ENCODE data around the gene ADH6.

ADH6 gene

GRCh38 chr4:99215521-99215920 is 3.5 kb downstream of the ADH6 start:
- no peaks in the 10 kb centered on the region for H3K27me3 ChIP-seq (ENCODE audit: control insufficient read depth, insufficient read depth, low read length)
- DNase-seq (ENCODE audit: low read depth, low spot score): no peak
- no peaks in the 10 kb centered on the region for H3K4me1 ChIP-seq (ENCODE audit: control insufficient read depth, insufficient read depth, low read length)
- H3K36me3 ChIP-seq (ENCODE audit: control insufficient read depth, insufficient read depth, low read length): no peaks in the 10 kb centered on the region
- H3K9me3 ChIP-seq (ENCODE audit: control insufficient read depth, insufficient read depth, low read length): no peaks in the 10 kb centered on the region
- H3K4me3 ChIP-seq (ENCODE audit: low read length): no peak overlapping the region
- WGBS (ENCODE audit: insufficient coverage, insufficient read length): no CpG with 5 or more reads among the region's 3 CpGs
- H3K27ac ChIP-seq (ENCODE audit: low read length): no peak overlapping the region

GRCh38 chr4:99210789-99211188 is 8.3 kb downstream of the ADH6 start:
- no peaks in the 10 kb centered on the region for H3K27me3 ChIP-seq (ENCODE audit: control insufficient read depth, insufficient read depth, low read length)
- no peaks in the 10 kb centered on the region for H3K36me3 ChIP-seq (ENCODE audit: control insufficient read depth, insufficient read depth, low read length)
- DNase-seq (ENCODE audit: low read depth, low spot score): no peak
- H3K4me3 ChIP-seq (ENCODE audit: low read length): no peak overlapping the region
- H3K4me1 ChIP-seq (ENCODE audit: control insufficient read depth, insufficient read depth, low read length): no peaks in the 10 kb centered on the region
- no peaks in the 10 kb centered on the region for H3K9me3 ChIP-seq (ENCODE audit: control insufficient read depth, insufficient read depth, low read length)
- no peak overlapping the region for H3K27ac ChIP-seq (ENCODE audit: low read length)

GRCh38 chr4:99209671-99210070 is 9.4 kb downstream of the ADH6 start:
- no peak for DNase-seq (ENCODE audit: low read depth, low spot score)
- no peak overlapping the region for H3K27ac ChIP-seq (ENCODE audit: low read length)
- H3K9me3 ChIP-seq (ENCODE audit: control insufficient read depth, insufficient read depth, low read length): no peaks in the 10 kb centered on the region
- H3K4me1 ChIP-seq (ENCODE audit: control insufficient read depth, insufficient read depth, low read length): no peaks in the 10 kb centered on the region
- no peaks in the 10 kb centered on the region for H3K36me3 ChIP-seq (ENCODE audit: control insufficient read depth, insufficient read depth, low read length)
- WGBS (ENCODE audit: insufficient coverage, insufficient read length): no CpG with 5 or more reads among the region's 1 CpG
- no peaks in the 10 kb centered on the region for H3K27me3 ChIP-seq (ENCODE audit: control insufficient read depth, insufficient read depth, low read length)
- H3K4me3 ChIP-seq (ENCODE audit: low read length): no peak overlapping the region

- no peaks in the 10 kb centered on the region for H3K36me3 ChIP-seq (ENCODE audit: control insufficient read depth, insufficient read depth, low read length)
- H3K27me3 ChIP-seq (ENCODE audit: control insufficient read depth, insufficient read depth, low read length): no peaks in the 10 kb centered on the region
- no peak overlapping the region for H3K27ac ChIP-seq (ENCODE audit: low read length)
- H3K4me3 ChIP-seq (ENCODE audit: low read length): no peak overlapping the region
- WGBS (ENCODE audit: insufficient coverage, insufficient read length): no CpG with 5 or more reads among the region's 2 CpGs
- DNase-seq (ENCODE audit: low read depth, low spot score): no peak
- H3K9me3 ChIP-seq (ENCODE audit: control insufficient read depth, insufficient read depth, low read length): no peaks in the 10 kb centered on the region
- no peaks in the 10 kb centered on the region for H3K4me1 ChIP-seq (ENCODE audit: control insufficient read depth, insufficient read depth, low read length)
Observed at GRCh38 chr4:99208719-99209075, 10.3 kb downstream of the ADH6 start.

- WGBS (ENCODE audit: insufficient coverage, insufficient read length): 100% methylated on average over 3 of the region's 10 CpGs
- H3K4me1 ChIP-seq (ENCODE audit: control insufficient read depth, insufficient read depth, low read length): no peaks in the 10 kb centered on the region
- DNase-seq (ENCODE audit: low read depth, low spot score): no peak
Observed at GRCh38 chr4:99207911-99208718, 10.9 kb downstream of the ADH6 start.

GRCh38 chr4:99207069-99207743 is 11.8 kb downstream of the ADH6 start:
- Histone ChIP-seq H3K9me3 (ENCODE audit: control insufficient read depth, insufficient read depth, low read length) (no peaks in the 10 kb centered on the region), H3K27me3 (ENCODE audit: control insufficient read depth, insufficient read depth, low read length) (no peaks in the 10 kb centered on the region), H3K4me3 (ENCODE audit: low read length) (no peak overlapping the region), H3K27ac (ENCODE audit: low read length) (no peak overlapping the region), H3K4me1 (ENCODE audit: control insufficient read depth, insufficient read depth, low read length) (no peaks in the 10 kb centered on the region), H3K36me3 (ENCODE audit: control insufficient read depth, insufficient read depth, low read length) (no peaks in the 10 kb centered on the region)
- DNase-seq (ENCODE audit: low read depth, low spot score): no peak
- WGBS (ENCODE audit: insufficient coverage, insufficient read length): no CpG with 5 or more reads among the region's 4 CpGs

More at GRCh38 chr4:99207911-99208718, 10.9 kb downstream of the ADH6 start:
- H3K9me3 ChIP-seq (ENCODE audit: control insufficient read depth, insufficient read depth, low read length): no peaks in the 10 kb centered on the region
- H3K27ac ChIP-seq (ENCODE audit: low read length): no peak overlapping the region
- no peaks in the 10 kb centered on the region for H3K36me3 ChIP-seq (ENCODE audit: control insufficient read depth, insufficient read depth, low read length)
- H3K27me3 ChIP-seq (ENCODE audit: control insufficient read depth, insufficient read depth, low read length): no peaks in the 10 kb centered on the region
- no peak overlapping the region for H3K4me3 ChIP-seq (ENCODE audit: low read length)

- H3K9me3 ChIP-seq (ENCODE audit: control insufficient read depth, insufficient read depth, low read length): no peaks in the 10 kb centered on the region
- DNase-seq (ENCODE audit: low read depth, low spot score): no peak
- no CpG with 5 or more reads among the region's 5 CpGs for WGBS (ENCODE audit: insufficient coverage, insufficient read length)
- H3K27me3 ChIP-seq (ENCODE audit: control insufficient read depth, insufficient read depth, low read length): no peaks in the 10 kb centered on the region
- no peaks in the 10 kb centered on the region for H3K4me1 ChIP-seq (ENCODE audit: control insufficient read depth, insufficient read depth, low read length)
- H3K27ac ChIP-seq (ENCODE audit: low read length): no peak overlapping the region
- H3K4me3 ChIP-seq (ENCODE audit: low read length): no peak overlapping the region
- H3K36me3 ChIP-seq (ENCODE audit: control insufficient read depth, insufficient read depth, low read length): no peaks in the 10 kb centered on the region
Observed at GRCh38 chr4:99205153-99205979, 13.7 kb downstream of the ADH6 start.

- Histone ChIP-seq H3K36me3 (ENCODE audit: control insufficient read depth, insufficient read depth, low read length) (no peaks in the 10 kb centered on the region), H3K9me3 (ENCODE audit: control insufficient read depth, insufficient read depth, low read length) (no peaks in the 10 kb centered on the region), H3K4me3 (ENCODE audit: low read length) (no peak overlapping the region), H3K4me1 (ENCODE audit: control insufficient read depth, insufficient read depth, low read length) (no peaks in the 10 kb centered on the region), H3K27ac (ENCODE audit: low read length) (no peak overlapping the region), H3K27me3 (ENCODE audit: control insufficient read depth, insufficient read depth, low read length) (no peaks in the 10 kb centered on the region)
- DNase-seq (ENCODE audit: low read depth, low spot score): no peak
- WGBS (ENCODE audit: insufficient coverage, insufficient read length): no CpG with 5 or more reads among the region's 5 CpGs
Observed at GRCh38 chr4:99202536-99202935, 16.5 kb downstream of the ADH6 start.

- H3K36me3 ChIP-seq (ENCODE audit: control insufficient read depth, insufficient read depth, low read length): no peaks in the 10 kb centered on the region
- no peak for DNase-seq (ENCODE audit: low read depth, low spot score)
- H3K27me3 ChIP-seq (ENCODE audit: control insufficient read depth, insufficient read depth, low read length): no peaks in the 10 kb centered on the region
- H3K9me3 ChIP-seq (ENCODE audit: control insufficient read depth, insufficient read depth, low read length): no peaks in the 10 kb centered on the region
- H3K4me3 ChIP-seq (ENCODE audit: low read length): no peak overlapping the region
- H3K4me1 ChIP-seq (ENCODE audit: control insufficient read depth, insufficient read depth, low read length): no peaks in the 10 kb centered on the region
- no peak overlapping the region for H3K27ac ChIP-seq (ENCODE audit: low read length)
Observed at GRCh38 chr4:99202094-99202493, 17.0 kb downstream of the ADH6 start.

- H3K9me3 ChIP-seq (ENCODE audit: control insufficient read depth, insufficient read depth, low read length): no peaks in the 10 kb centered on the region
- no peaks in the 10 kb centered on the region for H3K4me1 ChIP-seq (ENCODE audit: control insufficient read depth, insufficient read depth, low read length)
- H3K4me3 ChIP-seq (ENCODE audit: low read length): no peak overlapping the region
- no peak overlapping the region for H3K27ac ChIP-seq (ENCODE audit: low read length)
- no CpG with 5 or more reads among the region's 3 CpGs for WGBS (ENCODE audit: insufficient coverage, insufficient read length)
- no peaks in the 10 kb centered on the region for H3K27me3 ChIP-seq (ENCODE audit: control insufficient read depth, insufficient read depth, low read length)
- no peaks in the 10 kb centered on the region for H3K36me3 ChIP-seq (ENCODE audit: control insufficient read depth, insufficient read depth, low read length)
- no peak for DNase-seq (ENCODE audit: low read depth, low spot score)
Observed at GRCh38 chr4:99201690-99202089, 17.4 kb downstream of the ADH6 start.
